GM21723 (cell line): ENCODE results near the gene KIAA1671.

ENCODE experiments used
- ATAC-seq: cut with Tn5 transposase; IDR thresholded peaks from one replicate; pipeline ENCODE4 v1.9.1; 2021; ENCODE audit warnings: mild to moderate bottlenecking, moderate library complexity; ENCODE audit not compliant: unreplicated experiment

The KIAA1671 gene

DNA sequence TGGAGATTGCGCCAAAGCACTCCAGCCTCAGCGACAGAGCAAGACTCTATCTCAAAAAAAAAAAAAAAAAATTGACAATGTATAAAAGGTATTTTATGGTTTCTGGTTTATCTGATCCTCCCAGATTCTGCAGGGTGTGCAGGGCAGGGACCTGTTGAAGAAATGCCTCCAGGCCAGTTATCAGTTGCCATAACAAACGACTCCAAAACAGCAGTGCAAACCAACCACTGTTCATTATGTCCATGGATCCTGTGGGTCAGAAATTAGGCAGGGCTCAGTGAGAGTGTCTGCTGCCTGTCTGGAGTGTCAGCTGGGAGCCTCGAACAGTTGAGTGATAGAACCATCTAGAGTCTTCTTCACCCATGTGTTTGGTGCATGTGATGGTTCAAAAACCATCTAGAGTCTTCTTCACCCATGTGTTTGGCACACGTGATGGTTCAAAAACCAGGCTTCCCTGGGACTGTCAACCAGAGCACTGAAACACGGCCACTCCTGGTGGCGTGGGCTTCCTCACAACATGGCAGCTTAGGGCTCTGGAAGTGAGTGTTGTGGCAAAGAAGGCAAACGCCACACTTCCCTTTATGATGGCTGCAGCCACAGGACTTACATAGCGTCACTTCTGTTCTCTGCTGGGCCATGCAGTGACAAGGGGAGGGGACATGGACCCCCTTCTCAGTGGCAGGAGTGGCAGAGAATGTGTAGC lies 132.0 kb downstream of the KIAA1671 start:
- ATAC-seq: no peak

DNA sequence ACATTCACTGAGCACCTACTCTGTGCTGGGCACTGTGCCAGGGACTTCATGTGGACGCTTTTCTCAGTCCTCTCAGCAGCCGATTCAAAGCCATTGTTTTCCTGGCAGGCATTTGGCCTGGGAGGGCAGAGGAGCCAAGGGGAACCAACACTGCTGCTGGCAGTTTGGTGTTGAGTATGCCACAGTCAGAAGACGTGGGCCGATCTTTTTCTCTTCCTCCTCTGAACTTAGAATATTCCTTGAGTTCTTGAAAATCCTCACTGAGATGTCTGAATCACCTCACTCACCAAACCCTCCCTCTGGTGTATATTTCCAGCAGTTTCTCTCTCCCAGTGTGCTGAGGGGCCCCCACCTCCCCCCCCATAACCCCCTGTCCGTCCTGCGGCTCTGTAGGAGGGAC lies 132.6 kb downstream of the KIAA1671 start:
- no peak for ATAC-seq

DNA sequence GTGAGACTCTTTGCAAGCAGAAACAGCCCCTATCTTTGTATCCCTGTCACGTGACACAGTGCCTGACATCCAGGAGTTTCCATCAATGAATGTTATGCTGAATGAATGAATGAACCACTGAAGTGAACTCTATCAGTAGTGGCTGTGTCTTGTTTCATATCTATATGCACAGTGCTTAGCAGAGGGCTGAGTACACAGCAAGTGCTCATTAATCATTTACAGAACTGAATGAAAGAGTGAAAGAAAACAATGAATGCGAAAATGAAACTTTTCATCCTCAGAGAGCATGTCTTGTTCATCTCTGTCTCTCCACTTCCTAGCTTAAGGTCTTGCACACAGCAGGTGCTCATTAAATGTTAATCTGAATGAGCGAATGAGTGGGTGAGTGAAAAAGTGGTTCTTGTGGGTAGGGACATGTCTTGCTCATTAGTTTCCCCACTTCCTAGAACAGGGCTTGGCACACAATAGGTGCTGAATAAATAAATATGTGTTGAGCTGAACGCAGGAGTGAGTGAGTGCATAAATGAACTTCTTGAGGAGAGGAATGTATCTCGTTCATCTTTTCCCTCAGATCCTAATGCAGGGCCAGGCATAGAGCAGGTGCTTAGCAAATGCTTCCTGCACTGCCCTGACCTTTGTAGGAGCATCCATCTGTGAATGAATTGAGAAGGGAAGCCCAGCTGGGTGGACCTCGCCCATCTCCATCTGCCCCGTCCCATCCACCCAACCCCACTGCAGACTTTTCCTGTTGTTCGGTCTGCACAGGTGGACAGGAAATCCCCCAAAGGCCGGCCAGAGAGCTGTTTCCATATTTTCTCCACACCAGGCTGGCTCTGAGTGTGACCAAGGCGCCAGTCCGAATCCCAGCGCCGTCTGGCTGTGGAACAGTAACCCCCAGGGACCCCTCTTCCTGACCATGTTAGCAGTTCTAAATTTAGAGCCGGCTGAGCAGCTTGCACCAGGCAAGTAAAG lies 133.7 kb downstream of the KIAA1671 start:
- ATAC-seq: peak; percentile 72

DNA sequence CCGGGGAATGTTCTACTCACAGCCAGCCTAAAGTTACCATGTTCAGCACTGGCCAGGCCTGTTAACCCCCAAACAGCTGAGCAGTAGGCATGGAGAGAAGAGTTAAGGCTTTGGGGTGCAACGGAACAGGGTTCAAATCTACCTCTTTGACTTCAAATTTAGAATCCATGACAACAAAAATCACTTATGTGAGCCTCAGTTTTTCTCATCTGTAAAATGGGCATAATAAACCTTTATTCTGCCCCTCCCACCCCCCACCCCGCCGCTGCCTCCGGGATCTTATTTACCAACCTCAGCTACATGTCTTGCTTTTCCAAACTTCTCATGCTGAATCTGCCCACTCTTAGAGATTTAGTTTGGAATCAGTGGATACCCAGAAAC lies 134.4 kb downstream of the KIAA1671 start:
- ATAC-seq: no peak

DNA sequence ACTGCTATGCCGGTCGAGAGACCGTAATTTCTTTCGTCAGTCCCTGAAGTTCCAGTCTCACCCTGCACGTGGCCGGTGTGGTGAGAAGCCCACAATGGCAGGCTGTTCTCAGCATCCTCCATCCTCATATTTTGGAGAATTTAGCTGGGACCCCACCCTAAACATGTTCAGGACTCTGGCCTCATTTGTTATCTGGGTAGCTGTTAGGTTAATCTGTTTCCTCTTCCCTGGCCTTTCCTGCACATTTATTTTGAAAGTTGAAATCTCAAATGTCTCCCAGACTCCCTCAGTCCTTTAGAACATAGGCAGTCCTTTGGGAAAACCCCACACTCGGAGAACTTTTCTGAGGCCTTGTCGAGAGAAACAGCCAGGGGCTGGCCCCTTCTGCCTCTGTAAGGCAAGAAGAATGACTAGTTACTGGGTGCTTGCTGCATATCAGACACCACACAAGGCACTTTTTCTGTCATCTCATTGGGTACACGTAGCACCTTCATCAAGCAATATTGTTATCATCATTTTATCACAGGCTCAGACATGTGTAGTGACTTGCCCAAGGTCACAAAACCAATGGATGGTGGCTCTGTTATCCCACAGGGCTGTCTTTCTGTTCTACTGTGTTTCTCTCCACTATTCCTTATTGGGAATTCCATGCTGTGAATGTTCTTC lies 137.8 kb downstream of the KIAA1671 start:
- no peak for ATAC-seq

DNA sequence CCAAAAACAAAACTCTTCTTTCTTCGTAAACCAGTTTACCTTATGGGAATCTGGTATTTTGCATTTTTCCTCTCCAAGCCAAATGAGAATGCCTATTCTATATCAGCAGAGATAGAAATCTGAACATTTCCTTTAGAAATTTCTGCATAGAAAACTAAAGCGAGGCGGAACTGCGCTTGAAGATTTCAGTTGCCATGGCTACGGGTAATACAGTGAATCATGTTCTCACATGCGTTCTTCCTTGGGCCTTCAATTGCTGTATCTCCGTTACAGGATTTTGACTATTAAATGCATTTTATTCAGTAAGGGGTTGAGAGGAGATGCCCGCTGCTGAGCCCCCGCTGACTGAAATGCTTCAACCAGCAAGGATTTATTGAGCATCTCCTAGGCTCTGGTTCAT lies 138.9 kb downstream of the KIAA1671 start:
- no peak for ATAC-seq

DNA sequence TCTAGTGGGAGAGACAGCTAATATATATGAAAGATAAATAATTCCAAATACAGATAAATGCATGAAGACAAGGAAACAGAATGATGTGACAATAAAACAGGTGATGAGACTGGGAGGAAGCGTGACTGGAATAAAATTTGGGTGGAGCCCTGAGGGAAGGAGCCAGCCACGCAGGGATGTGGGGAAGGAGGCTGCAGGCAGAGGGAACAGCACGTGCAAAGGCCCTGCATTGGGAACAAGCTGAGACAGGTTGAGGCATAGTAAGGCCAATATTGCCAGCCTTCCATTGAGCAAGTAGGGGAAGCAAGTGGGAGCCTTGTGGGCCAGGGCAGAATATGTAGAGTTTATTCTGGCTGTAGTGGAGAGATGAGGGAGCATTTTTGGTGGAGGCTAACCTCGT lies 139.6 kb downstream of the KIAA1671 start:
- no peak for ATAC-seq

DNA sequence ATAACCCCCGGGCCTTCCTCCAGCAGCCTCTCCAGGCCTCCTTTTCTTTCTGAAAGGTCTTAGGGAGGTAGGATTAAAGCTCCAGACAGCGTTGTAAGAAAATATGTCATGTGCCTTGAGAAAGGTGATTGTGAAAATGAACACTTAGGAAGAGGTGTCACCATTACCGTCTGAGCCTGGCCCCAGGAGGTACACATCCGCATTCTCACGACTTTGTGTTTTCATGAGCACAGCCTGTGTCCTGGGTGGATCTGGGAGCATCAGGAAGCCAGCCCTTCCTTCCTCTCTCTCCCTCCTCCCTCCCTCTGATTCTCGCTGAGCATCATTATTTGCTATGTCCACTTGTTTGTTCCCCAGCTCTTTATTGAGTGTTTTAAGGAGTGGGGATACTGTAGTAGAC lies 142.1 kb downstream of the KIAA1671 start:
- ATAC-seq: no peak

DNA sequence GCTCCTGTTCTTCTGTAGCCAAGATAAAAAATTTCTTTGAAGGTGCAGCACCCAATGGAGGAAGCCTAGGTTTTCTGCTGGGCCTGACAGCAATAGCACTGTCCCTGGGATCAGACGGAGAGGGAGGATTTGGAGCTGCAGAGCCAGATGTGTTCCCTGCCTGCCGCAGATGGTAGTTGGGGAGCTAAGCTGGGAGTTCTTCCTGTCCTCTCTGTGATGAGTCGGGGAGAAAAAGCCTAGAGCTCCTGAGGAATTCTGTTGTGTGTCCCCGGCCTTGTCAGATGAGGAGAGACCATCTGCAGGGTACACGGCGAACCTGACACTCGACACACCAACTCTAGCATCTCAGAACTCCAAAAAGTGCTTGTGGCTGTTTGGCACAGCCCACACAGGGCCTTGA lies 143.4 kb downstream of the KIAA1671 start:
- no peak for ATAC-seq

DNA sequence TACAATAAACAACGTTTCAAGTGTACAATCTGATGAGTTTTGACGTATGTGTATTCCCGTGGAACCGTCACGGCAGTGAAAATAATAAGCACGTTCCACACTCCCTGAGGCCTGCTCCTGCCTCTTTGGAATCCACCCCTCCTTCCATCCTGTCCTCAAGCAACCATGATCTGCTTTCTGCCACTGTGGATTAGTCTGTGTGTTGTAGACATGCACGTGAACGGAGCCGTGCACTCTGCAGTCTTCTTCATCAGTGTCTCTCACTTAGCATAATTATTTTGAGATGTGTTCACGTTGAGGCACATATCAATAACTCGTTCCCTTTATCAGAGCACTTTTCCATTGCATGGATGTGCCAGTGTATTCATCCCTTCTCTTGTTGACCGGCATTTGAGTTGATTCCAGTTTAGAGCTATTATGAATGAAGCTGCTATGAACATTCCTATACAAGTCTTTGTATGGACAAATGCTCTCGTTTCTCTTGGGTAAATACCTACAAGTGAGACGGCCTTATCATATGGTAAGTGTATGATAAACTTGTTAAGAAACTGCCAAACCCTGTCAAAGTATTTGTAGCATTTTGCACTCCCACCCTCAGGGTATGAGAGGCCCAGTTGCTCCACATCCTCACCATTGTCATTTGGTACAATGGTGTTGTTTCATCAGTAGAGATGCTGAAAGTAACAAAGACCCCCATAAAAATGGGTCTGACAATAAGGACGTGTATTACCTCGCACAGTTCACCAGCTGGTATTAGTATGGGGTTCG lies 144.3 kb downstream of the KIAA1671 start:
- no peak for ATAC-seq

DNA sequence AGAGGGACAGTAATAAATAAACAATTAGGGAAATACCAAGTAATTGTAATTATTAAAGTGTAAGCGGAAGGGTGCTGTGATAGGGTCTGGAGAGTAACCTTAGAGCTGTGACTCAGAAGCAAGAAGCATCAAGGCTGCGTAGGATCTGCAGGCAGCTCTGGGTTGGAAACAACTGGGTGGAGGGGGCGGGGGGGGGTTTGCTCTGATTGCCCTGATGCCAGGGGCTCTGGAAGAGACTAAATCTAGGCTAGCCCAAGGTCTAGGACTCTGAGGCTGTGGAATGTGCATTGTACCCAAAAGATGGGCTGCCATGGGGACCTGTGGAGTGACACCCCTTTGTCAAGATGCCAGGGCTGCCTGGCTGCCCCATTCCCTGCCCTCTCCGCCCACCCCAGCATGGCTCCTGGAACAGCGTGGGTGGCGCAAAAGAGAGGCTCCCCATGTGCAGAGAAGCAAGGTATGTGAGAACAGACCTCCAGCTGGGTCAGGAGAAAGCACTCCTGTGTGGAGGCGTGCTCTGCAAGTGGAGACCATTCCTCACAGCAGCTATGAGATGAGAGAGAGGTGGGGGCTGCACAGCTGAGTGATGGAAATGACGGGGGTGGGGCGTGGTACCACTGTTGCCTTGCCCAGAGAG lies 146.0 kb downstream of the KIAA1671 start:
- no peak for ATAC-seq

DNA sequence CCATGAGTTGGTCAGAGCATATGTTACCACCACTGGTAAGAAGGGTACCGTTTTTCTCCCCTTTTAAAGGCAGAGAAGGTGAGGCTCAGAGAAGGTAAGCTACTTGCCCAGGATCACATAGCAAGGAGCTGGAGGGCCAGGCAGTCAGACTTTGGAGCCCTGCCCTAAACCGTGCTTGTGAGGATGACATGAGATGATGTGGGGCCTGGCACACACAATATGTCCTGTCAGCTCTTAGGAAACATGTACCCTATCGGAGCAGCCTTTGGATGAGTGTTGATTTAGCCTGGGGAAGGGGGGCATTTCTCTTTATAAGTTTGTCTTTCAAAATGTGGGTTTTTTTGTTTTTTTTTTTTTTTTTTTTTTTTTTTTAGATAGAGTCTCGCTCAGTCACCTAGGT lies 146.7 kb downstream of the KIAA1671 start:
- ATAC-seq: no peak

DNA sequence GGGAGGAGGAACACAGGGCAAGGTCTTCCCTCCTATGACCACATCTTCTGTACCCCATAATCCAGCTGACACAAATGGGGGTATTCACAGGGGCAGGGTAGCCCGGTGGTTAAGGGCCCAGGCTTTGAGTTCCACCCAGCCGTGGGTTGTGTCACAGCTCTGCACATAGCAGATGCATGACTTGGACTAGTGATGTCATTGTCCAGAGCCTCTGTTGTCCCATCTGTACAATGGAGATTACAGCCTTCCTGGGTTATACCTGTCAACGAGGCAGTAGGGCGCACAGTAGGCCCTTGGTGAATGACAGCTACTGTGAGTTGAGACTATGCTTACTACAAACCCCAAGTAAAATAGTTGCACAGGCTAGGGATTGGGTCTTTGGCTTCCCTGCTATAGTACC lies 147.9 kb downstream of the KIAA1671 start:
- no peak for ATAC-seq

DNA sequence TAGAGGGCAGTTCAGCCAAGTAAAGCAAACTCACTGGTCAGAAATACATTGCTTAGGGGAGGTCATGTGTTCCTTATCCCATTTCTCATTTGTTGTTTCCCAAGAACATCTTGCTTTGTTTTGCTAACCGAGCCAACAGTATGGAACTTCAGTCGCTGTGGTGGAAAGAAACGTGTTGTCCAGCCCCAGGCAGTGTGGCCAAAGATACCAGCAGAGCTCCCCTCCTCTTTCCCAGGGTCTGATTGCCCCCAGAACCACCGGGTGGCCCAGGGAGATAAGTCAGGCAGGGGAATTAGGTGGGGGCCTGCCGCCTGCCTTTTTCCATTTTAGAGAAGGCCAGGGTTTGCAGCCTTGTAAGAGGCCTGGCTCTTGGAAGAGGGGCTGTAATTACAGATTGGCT lies 148.4 kb downstream of the KIAA1671 start:
- no peak for ATAC-seq

DNA sequence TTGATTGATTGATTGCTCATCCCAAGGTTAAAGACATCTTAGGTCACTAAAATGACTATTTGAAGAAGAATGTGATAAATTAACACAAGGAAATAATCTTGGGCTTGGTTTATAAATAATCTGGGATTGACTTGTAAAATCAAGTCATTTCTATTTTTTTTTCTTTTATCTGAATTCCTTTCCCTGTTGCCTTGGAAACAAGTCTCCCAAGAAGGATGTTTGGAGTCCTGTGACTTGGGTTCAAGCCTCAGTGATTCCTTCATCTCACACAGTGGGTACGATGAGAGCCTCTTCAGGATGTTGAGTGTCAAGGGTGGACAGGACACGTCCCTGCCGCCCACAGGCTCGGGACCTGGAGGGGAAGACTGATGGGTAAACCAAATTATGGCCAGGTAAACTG lies 149.0 kb downstream of the KIAA1671 start:
- ATAC-seq: no peak

DNA sequence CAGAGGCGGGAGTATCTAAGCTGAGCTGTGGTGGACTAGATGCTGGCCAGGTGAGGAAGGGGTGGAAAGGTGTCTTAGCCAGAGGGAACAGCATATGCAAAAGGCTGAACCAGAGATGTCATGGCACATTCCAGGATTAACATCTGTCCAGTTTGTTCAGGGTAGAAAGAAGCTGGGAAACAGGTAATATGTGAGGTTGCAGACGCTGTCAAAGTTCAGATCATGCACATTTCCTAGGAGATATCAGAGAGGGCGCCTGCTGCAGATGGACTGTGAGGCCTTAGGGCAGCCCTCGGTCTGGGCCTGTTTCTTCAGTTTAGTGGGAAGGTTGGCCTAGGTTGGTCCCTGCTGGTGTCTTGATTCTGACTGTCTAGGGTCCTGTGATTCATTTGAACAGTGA lies 149.5 kb downstream of the KIAA1671 start:
- no peak for ATAC-seq

DNA sequence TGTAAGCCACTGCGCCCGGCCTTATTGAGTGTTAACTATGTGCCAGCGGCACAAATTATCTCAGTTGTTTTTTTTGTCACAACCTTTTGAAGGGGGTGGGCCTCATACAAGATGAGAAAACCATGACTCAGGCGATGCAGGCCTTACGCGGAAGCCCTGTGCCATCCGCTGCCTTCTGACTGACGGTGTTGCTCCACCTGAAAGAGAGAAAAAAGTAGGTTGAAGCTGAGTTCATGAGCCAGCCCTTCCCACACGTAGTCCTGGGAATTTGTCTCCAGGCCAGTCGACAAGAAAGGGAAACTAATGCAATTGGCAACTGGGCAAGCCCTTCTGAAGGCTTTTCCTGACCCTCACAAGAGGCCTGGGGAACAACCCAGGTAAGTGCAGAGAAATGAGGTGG lies 150.2 kb downstream of the KIAA1671 start:
- ATAC-seq: no peak

DNA sequence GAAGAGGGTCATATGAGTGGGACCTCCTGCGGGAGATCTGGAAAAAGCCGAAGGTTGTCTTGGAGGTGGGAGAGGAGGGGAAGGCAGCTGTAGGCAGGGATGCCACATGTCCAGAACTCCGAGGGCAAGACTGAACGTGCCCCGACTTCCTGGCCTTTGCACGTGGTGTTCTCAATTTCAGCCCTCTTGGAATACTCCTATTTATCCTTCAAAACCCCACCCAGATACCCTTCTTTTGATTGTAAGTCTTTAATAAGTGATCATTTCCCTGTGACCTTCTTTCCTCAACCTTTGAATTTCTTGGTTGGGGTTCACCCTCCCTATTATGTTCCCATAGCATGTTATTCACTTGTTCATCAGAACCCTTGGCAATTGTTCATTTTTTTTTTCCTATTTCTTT lies 151.9 kb downstream of the KIAA1671 start:
- ATAC-seq: no peak

DNA sequence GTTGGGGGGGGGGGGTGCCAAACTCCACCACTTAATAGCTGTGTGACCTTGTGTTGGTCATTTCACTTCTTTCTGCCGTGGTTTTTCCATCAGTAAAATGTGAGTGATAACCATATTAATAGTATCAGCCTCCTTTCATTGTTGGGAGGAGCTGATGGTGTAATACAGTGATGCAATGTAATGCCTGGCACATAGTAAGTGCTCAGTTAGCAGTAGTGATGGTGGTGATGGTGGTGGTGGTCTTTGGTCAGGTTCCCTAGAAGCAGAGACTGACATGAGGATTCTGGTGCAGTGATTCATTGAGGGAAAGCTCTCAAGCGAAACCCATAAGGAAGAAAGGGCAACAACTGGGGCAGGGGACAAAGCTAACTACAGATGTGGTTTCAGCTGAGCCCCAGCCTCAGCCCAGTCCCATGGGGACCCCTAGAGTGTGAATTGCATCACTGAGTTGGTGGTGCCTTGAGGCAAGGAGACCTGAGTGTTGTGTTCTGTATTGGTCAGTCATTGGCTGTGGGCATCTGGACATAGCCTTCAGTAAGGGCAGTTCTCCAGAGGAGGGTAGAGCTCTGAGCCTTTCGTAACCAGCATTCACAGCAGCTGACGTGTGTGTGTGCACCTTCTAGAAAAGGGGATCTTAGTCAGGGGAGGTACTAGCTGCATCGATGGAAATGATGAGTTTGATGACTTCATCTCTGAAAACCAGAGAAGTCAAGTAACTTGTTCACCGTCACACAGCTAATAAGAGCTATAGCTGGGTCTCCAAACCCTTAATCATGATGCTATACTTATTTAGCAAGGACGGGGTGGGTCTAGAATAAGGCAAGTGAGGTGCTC lies 153.5 kb downstream of the KIAA1671 start:
- no peak for ATAC-seq
